ENCODE data around the gene CNOT3.

GRCh38 chr19:54108496-54108895 is 29.1 kb upstream of the CNOT3 start:
- TF ChIP-seq CTCF (IDR thresholded peaks at IDR 0.05): no peak
- no peak for TF ChIP-seq ZFX (IDR thresholded peaks at IDR 0.05; ENCODE audit: borderline replicate concordance)
